ENCODE measurements around the gene CHRNE.
"Not testable (repeated sequence)": the region's sequence is repeated elsewhere in the genome, so short reads cannot be mapped to it uniquely, and the experiment has no call there.

The CHRNE gene

DNA sequence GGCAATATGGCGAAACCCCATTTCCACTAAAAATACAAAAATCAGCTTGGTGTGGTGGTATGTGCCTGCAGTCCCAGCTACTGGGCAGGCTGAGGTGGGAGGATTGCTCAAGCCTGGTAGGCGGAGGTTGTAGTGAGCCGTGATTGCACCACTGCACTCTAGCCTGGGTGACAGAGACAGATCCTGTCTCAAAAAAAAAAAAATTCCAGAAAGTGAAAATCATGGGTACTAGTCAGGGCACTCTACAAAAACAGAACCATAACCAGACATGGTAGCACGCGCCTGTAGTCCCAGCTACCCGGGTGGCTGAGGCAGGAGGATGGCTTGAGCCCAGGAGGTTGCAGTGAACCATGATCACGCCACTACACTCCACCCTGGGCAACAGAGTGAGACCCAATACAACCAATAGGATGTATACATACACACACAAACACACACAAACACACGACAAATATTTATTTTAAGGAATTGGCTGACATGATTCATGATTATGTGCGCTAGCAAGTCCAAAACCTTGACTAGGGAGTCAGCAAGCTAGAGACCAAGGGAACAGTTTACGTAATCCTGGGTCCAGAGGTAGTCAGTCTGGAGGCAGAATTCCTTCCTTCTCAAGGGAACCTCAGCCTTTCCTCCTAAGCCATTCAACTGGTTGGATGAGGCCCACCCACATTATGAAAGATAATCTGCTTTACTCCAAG lies 17.6 kb upstream of the CHRNE start:
- no peak overlapping the region for H3K4me3 ChIP-seq (ENCODE audit: low read length, poor library complexity, severe bottlenecking)
- H3K9ac ChIP-seq (ENCODE audit: low read depth, low read length, poor library complexity, severe bottlenecking): no peak overlapping the region
- no peaks in the 10 kb centered on the region for H3K4me1 ChIP-seq (ENCODE audit: insufficient read depth, low read length, poor library complexity, severe bottlenecking)
- H3K27me3 ChIP-seq (ENCODE audit: insufficient read depth, low read length, poor library complexity, severe bottlenecking): no peaks in the 10 kb centered on the region
- no peak overlapping the region for H2AFZ ChIP-seq (ENCODE audit: low read length)
- TF ChIP-seq CTCF (conservative IDR thresholded peaks at IDR 0.05; ENCODE audit: low read length): no peak
- TF ChIP-seq EZH2phosphoT487 (IDR thresholded peaks at IDR 0.05; ENCODE audit: borderline replicate concordance): no peak
- no peaks in the 10 kb centered on the region for H4K20me1 ChIP-seq (ENCODE audit: insufficient read depth, low read length, poor library complexity, severe bottlenecking)
- H3K36me3 ChIP-seq (ENCODE audit: insufficient read depth, low read length): no peaks in the 10 kb centered on the region
- no peak overlapping the region for H3K4me2 ChIP-seq (ENCODE audit: low read depth, low read length, poor library complexity, severe bottlenecking)
- no peaks in the 10 kb centered on the region for H3F3A ChIP-seq (ENCODE audit: low read depth)
- H3K79me2 ChIP-seq (ENCODE audit: insufficient read depth, low read length): no peaks in the 10 kb centered on the region
- H3K9me2 ChIP-seq (replicated peaks; ENCODE audit: low read depth, low read length): no peaks in the 10 kb centered on the region
- H3K9me3 ChIP-seq (ENCODE audit: insufficient read depth, low read depth, low read length): no peaks in the 10 kb centered on the region

GRCh38 chr17:4919511-4920047 lies 16.7 kb upstream of the CHRNE start:
- H3K9me3 ChIP-seq (ENCODE audit: insufficient read depth, low read depth, low read length): no peaks in the 10 kb centered on the region
- no peaks in the 10 kb centered on the region for H3K36me3 ChIP-seq (ENCODE audit: insufficient read depth, low read length)
- no peak overlapping the region for H3K4me3 ChIP-seq (ENCODE audit: low read length, poor library complexity, severe bottlenecking)
- no peaks in the 10 kb centered on the region for H3K79me2 ChIP-seq (ENCODE audit: insufficient read depth, low read length)
- no peak for TF ChIP-seq CTCF (conservative IDR thresholded peaks at IDR 0.05; ENCODE audit: low read length)
- TF ChIP-seq EZH2phosphoT487 (IDR thresholded peaks at IDR 0.05; ENCODE audit: borderline replicate concordance): no peak
- H3K9me2 ChIP-seq (replicated peaks; ENCODE audit: low read depth, low read length): no peaks in the 10 kb centered on the region
- H3K27me3 ChIP-seq (ENCODE audit: insufficient read depth, low read length, poor library complexity, severe bottlenecking): no peaks in the 10 kb centered on the region
- no peak overlapping the region for H3K4me2 ChIP-seq (ENCODE audit: low read depth, low read length, poor library complexity, severe bottlenecking)
- H3F3A ChIP-seq (ENCODE audit: low read depth): no peaks in the 10 kb centered on the region
- no peak overlapping the region for H3K9ac ChIP-seq (ENCODE audit: low read depth, low read length, poor library complexity, severe bottlenecking)
- H4K20me1 ChIP-seq (ENCODE audit: insufficient read depth, low read length, poor library complexity, severe bottlenecking): no peaks in the 10 kb centered on the region
- H2AFZ ChIP-seq (ENCODE audit: low read length): no peak overlapping the region
- H3K4me1 ChIP-seq (ENCODE audit: insufficient read depth, low read length, poor library complexity, severe bottlenecking): no peaks in the 10 kb centered on the region

DNA sequence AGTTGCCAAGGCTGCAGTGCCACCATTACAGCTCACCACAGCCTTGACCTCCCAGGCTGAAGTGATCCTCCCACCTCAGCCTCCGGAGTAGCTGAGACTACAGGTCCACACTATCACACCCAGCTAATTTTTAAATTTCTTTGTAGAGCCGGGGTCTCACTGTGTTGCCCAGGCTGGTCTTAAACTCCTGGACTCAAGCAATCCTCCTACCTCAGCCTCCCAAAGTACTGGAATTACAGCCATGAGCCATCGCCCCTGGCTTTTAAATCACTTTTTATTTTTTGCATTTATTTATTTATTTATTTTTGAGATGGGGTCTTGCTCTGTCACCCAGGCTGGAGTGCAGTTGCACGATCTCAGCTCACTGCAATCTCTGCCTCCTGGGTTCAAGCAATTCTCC lies 11.7 kb upstream of the CHRNE start:
- not testable (repeated sequence) for H3K9ac ChIP-seq (ENCODE audit: low read depth, low read length, poor library complexity, severe bottlenecking); H3K79me2 ChIP-seq (ENCODE audit: insufficient read depth, low read length); H3K36me3 ChIP-seq (ENCODE audit: insufficient read depth, low read length); H3K27me3 ChIP-seq (ENCODE audit: insufficient read depth, low read length, poor library complexity, severe bottlenecking); H3K4me3 ChIP-seq (ENCODE audit: low read length, poor library complexity, severe bottlenecking); H3K4me2 ChIP-seq (ENCODE audit: low read depth, low read length, poor library complexity, severe bottlenecking); H3F3A ChIP-seq (ENCODE audit: low read depth); H3K9me3 ChIP-seq (ENCODE audit: insufficient read depth, low read depth, low read length); H4K20me1 ChIP-seq (ENCODE audit: insufficient read depth, low read length, poor library complexity, severe bottlenecking); H3K4me1 ChIP-seq (ENCODE audit: insufficient read depth, low read length, poor library complexity, severe bottlenecking); H3K9me2 ChIP-seq (replicated peaks; ENCODE audit: low read depth, low read length); H2AFZ ChIP-seq (ENCODE audit: low read length)

- H3K27me3 ChIP-seq (ENCODE audit: insufficient read depth, low read length, poor library complexity, severe bottlenecking): no peaks in the 10 kb centered on the region
- no peak overlapping the region for H3K4me2 ChIP-seq (ENCODE audit: low read depth, low read length, poor library complexity, severe bottlenecking)
- no peaks in the 10 kb centered on the region for H3K9me3 ChIP-seq (ENCODE audit: insufficient read depth, low read depth, low read length)
- no peaks in the 10 kb centered on the region for H4K20me1 ChIP-seq (ENCODE audit: insufficient read depth, low read length, poor library complexity, severe bottlenecking)
- H3K4me3 ChIP-seq (ENCODE audit: low read length, poor library complexity, severe bottlenecking): no peak overlapping the region
- no peaks in the 10 kb centered on the region for H3K9me2 ChIP-seq (replicated peaks; ENCODE audit: low read depth, low read length)
- TF ChIP-seq EZH2phosphoT487 (IDR thresholded peaks at IDR 0.05; ENCODE audit: borderline replicate concordance) (no peak), CTCF (conservative IDR thresholded peaks at IDR 0.05; ENCODE audit: low read length) (no peak)
- H3K36me3 ChIP-seq (ENCODE audit: insufficient read depth, low read length): no peaks in the 10 kb centered on the region
- no peaks in the 10 kb centered on the region for H3F3A ChIP-seq (ENCODE audit: low read depth)
- peaks cover under 1% of the 10 kb centered on the region for H3K4me1 ChIP-seq (ENCODE audit: insufficient read depth, low read length, poor library complexity, severe bottlenecking)
- no peak overlapping the region for H2AFZ ChIP-seq (ENCODE audit: low read length)
- no peaks in the 10 kb centered on the region for H3K79me2 ChIP-seq (ENCODE audit: insufficient read depth, low read length)
- no peak overlapping the region for H3K9ac ChIP-seq (ENCODE audit: low read depth, low read length, poor library complexity, severe bottlenecking)
These were observed 11.1 kb upstream of the CHRNE start for GRCh38 chr17:4913994-4914393.
